ENCODE data around the gene RALB. TPM values are rescaled to one million over a fixed set of nuclear protein-coding genes. Genes with fewer than 3 reads are reported as not detected.
"Not testable (repeated sequence)": the region's sequence is repeated elsewhere in the genome, so short reads cannot be mapped to it uniquely, and the experiment has no call there.

Gene RALB
- total RNA-seq, 1 donor from 2014 or later, result 45.8 TPM

DNA sequence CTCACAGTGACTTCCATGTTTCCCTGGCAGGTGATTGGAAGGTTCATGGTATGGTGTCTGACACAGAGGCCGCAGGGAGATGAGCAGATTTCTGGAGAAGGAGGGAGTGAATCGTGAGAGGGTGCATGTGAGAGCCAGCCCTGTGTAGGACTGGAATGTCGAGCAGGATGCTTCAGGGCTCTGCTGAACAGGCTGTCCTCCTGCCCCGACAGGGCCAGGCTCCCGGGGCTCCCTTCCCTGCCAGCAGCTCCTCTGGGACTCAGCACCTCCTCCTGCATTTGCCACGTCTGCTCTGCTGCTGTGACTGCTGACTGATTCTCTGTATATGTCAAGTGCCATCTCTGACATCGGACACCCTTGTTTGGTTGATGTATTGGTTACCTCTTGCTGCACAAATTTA, 54.8 kb downstream of the RALB start:
- no peak for DNase-seq
- TF ChIP-seq, protein P1, sequence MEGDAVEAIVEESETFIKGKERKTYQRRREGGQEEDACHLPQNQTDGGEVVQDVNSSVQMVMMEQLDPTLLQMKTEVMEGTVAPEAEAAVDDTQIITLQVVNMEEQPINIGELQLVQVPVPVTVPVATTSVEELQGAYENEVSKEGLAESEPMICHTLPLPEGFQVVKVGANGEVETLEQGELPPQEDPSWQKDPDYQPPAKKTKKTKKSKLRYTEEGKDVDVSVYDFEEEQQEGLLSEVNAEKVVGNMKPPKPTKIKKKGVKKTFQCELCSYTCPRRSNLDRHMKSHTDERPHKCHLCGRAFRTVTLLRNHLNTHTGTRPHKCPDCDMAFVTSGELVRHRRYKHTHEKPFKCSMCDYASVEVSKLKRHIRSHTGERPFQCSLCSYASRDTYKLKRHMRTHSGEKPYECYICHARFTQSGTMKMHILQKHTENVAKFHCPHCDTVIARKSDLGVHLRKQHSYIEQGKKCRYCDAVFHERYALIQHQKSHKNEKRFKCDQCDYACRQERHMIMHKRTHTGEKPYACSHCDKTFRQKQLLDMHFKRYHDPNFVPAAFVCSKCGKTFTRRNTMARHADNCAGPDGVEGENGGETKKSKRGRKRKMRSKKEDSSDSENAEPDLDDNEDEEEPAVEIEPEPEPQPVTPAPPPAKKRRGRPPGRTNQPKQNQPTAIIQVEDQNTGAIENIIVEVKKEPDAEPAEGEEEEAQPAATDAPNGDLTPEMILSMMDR (IDR thresholded peaks at IDR 0.05; ENCODE audit: borderline replicate concordance), result no peak
- Histone ChIP-seq H3K27me3 (ENCODE audit: low read depth) (no peaks in the 10 kb centered on the region), H3K4me3 (no peak overlapping the region), H3K9me3 (replicated peaks) (no peaks in the 10 kb centered on the region), H3K4me1 (peaks cover 2% of the 10 kb centered on the region), H3K36me3 (peaks cover 6% of the 10 kb centered on the region), H3K27ac (replicated peaks) (no peak overlapping the region)
- intact Hi-C loops (cut with micrococcal nuclease), result no loop called here

DNA sequence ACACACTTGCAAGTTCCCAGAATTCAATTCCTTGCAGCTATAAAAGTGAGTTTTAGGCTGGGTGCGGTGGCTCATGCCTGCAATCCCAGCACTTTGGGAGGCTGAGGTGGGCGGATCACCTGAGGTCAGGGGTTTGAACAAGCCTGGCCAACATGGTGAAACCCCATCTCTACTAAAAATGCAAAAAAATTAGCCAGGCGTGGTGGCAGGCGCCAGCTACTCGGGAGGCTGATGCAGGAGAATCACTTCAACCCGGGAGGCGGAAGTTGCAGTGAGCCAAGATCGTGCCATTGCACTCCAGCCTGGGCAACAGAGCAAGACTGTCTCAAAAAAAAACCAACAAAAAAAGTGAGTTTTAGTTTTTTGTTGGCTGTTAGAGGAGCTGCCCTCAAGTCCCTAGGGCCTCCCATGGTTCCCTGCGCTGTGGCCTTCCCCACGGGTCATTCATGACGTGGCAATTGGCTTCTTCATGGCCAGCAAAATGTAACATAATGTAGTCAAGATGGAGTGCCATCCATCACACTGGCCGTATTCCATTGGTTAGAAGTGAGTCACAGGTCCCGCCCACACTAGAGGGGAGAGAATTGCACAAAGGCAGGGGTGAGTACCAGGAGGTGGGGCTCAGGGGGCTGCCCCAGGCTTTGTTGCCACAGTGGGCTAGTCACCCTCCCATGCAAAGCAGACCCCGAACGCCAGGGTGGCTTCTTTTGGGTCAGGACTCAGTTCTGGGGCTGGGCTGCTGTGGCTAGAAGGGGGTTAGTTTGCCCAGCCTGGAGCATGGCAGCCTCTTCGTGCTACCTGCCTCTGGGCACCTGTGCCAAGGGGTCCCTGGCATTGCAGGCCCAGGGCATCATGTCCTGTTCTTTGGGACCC, 55.6 kb downstream of the RALB start:
- Histone ChIP-seq H3K27me3 (ENCODE audit: low read depth) (no peaks in the 10 kb centered on the region), H3K27ac (replicated peaks) (no peak overlapping the region), H3K4me1 (peaks cover 8% of the 10 kb centered on the region), H3K36me3 (peaks cover 6% of the 10 kb centered on the region), H3K4me3 (no peak overlapping the region), H3K9me3 (replicated peaks) (no peaks in the 10 kb centered on the region)
- intact Hi-C loops (cut with micrococcal nuclease), result no loop called here
- DNase-seq, result no peak
- TF ChIP-seq, protein P1 (IDR thresholded peaks at IDR 0.05; ENCODE audit: borderline replicate concordance), result no peak

DNA sequence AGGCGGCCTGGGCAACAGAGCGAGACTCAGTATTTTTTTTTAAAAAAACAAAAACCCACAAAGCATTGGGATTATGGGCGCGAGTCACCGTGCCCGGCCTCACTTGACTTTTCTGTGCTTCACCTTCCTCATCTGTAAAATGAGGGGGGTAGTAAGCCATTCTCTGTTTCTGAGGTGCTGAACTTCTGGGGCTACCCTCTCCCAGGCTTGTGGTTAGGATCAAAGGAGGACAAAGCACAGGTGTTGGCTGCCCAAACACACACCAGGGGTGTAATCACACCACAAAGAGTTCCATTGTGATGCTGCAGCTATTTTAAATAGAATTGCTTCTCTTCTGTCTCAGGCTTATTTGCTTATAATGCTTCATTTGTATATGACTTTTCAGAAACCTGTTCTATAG, 57.5 kb downstream of the RALB start:
- Histone ChIP-seq H3K9me3 (replicated peaks) (no peaks in the 10 kb centered on the region), H3K4me3 (no peak overlapping the region), H3K4me1 (peaks cover 18% of the 10 kb centered on the region), H3K27me3 (ENCODE audit: low read depth) (no peaks in the 10 kb centered on the region), H3K36me3 (peaks cover 6% of the 10 kb centered on the region), H3K27ac (replicated peaks) (no peak overlapping the region)
- intact Hi-C loops (cut with micrococcal nuclease), result no loop called here
- TF ChIP-seq, protein P1 (IDR thresholded peaks at IDR 0.05; ENCODE audit: borderline replicate concordance), result no peak
- no peak for DNase-seq

DNA sequence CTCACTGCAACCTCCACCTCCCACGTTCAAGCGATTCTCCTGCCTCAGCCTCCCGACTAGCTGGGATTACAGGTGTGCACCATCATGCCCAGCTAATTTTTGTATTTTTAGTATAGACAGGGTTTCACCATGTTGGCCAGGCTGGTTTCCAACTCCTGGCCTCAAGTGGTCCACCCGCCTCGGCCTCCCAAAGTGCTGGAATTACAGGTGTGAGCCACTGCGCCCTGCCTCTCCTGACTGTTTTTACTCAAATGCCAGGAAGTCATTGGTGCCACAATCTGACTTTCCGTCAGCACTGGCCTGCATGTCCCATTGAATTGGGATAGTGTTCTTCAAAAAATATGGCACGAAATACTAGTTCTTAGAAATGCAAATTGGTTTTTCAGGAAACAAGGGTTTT, 58.2 kb downstream of the RALB start:
- H3K9me3 ChIP-seq (replicated peaks); H3K27ac ChIP-seq (replicated peaks); H3K36me3 ChIP-seq; intact Hi-C loops (cut with micrococcal nuclease); H3K4me3 ChIP-seq; H3K27me3 ChIP-seq (ENCODE audit: low read depth); DNase-seq: not testable (repeated sequence)
- H3K4me1 ChIP-seq, result peaks cover 18% of the 10 kb centered on the region

DNA sequence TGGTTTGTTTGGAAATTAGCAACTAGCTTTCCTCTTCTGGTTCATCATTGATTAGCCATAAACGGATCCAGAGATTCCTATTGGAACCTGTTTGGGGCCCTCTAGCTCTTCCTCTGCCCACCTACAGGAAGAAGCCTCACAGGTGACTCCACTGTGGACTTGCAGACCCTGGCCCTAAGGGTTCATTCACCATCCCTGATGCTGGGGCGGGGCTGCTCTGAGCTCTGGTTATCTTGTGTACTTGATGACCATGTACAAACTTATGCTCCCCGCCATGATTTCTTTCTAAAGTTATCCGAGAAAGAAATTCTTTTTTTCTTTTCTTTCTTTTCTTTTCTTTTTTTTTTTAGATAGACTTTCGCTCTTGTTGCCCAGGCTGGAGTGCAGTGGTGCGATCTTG, 59.4 kb downstream of the RALB start:
- Histone ChIP-seq H3K27me3 (ENCODE audit: low read depth) (no peaks in the 10 kb centered on the region), H3K36me3 (no peaks in the 10 kb centered on the region), H3K9me3 (replicated peaks) (no peaks in the 10 kb centered on the region), H3K27ac (replicated peaks) (no peak overlapping the region), H3K4me3 (no peak overlapping the region), H3K4me1 (peaks cover 18% of the 10 kb centered on the region)
- TF ChIP-seq, protein P1 (IDR thresholded peaks at IDR 0.05; ENCODE audit: borderline replicate concordance), result no peak
- intact Hi-C loops (cut with micrococcal nuclease), result no loop called here
- DNase-seq, result no peak

All from left ventricle myocardium inferior (tissue), 1 donor.